Sigmoid colon (tissue), 4 donors: Measurements from ENCODE around the gene LTC4S.
"Not testable (repeated sequence)": the region's sequence is repeated elsewhere in the genome, so short reads cannot be mapped to it uniquely, and the experiment has no call there.

ENCODE experiments used
- EP300 ChIP-seq, 4 donors: sonication (generic); formaldehyde crosslinking; IDR thresholded peaks; one replicate each; pipeline ENCODE4 v1.6.1; 2017; ENCODE audit warnings: antibody characterized with exemption in 4 of 4
- POLR2A ChIP-seq, 2 donors: fragments of 450-650 bp; IDR thresholded peaks; one replicate each; pipeline ENCODE4 v1.6.1; 2016; ENCODE audit warnings: antibody characterized with exemption in 2 of 2, mild to moderate bottlenecking in 2 of 2, moderate library complexity in 2 of 2
- POLR2AphosphoS5 ChIP-seq, 4 donors: sonication (generic); formaldehyde crosslinking; IDR thresholded peaks; one replicate each; pipeline ENCODE4 v1.6.1; 2017; ENCODE audit warnings: antibody characterized with exemption in 4 of 4
- TF ChIP-seq, protein P1 (sequence below), 4 experiments: fragments of 450-650 bp in 3 of 4; fragments of 200-600 bp in 1 of 4; IDR thresholded peaks; one replicate each; pipeline ENCODE4 v1.5.1; 2016 to 2019; ENCODE audit warnings: antibody characterized with exemption in 4 of 4, mild to moderate bottlenecking in 3 of 4, moderate library complexity in 2 of 4

DNA sequence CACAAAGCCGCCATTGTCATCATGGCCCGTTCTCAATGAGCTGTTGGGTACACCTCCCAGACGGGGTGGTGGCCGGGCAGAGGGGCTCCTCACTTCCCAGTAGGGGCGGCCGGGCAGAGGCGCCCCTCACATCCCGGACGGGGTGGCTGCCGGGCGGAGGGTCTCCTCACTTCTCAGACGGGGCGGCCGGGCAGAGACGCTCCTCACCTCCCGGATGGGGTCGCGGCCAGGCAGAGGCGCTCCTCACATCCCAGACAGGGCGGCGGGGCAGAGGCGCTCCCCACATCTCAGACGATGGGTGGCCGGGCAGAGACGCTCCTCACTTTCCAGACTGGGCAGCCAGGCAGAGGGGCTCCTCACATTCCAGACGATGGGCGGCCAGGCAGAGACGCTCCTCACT is 41.1 kb downstream of the LTC4S start:
- TF ChIP-seq EP300, POLR2A, POLR2AphosphoS5 (IDR thresholded peaks at IDR 0.05): not testable (repeated sequence)
- TF ChIP-seq, protein P1, sequence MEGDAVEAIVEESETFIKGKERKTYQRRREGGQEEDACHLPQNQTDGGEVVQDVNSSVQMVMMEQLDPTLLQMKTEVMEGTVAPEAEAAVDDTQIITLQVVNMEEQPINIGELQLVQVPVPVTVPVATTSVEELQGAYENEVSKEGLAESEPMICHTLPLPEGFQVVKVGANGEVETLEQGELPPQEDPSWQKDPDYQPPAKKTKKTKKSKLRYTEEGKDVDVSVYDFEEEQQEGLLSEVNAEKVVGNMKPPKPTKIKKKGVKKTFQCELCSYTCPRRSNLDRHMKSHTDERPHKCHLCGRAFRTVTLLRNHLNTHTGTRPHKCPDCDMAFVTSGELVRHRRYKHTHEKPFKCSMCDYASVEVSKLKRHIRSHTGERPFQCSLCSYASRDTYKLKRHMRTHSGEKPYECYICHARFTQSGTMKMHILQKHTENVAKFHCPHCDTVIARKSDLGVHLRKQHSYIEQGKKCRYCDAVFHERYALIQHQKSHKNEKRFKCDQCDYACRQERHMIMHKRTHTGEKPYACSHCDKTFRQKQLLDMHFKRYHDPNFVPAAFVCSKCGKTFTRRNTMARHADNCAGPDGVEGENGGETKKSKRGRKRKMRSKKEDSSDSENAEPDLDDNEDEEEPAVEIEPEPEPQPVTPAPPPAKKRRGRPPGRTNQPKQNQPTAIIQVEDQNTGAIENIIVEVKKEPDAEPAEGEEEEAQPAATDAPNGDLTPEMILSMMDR (IDR thresholded peaks at IDR 0.05), result not testable (repeated sequence)
